ENCODE measurements around the gene MRC2. TPM values are rescaled to one million over a fixed set of nuclear protein-coding genes. Genes with fewer than 3 reads are reported as not detected.

The MRC2 gene
- polyA plus RNA-seq, 1 of the 3 experiments (the other 2 are of a cell fraction), result 213 TPM

- H3K4me2 ChIP-seq, result no peak overlapping the region
- POLR2A ChIA-PET, result interaction anchor here (0.7 kb wide), 1 partner anchor 1022 kb away, joined by 4 read pairs; no protein-coding TSS in a partner anchor
- H3K4me1 ChIP-seq (ENCODE audit: control insufficient read depth in 1 of 2, insufficient read depth in 2 of 2, low read depth in 1 of 2, low read length in 1 of 2), result peaks cover 4 to 6% of the 10 kb centered on the region in 2 experiments; a peak in 2 of 4 replicates
- H3K36me3 ChIP-seq (replicated peaks in 1 of 2; ENCODE audit: control insufficient read depth in 1 of 2, insufficient read depth in 2 of 2, low read length in 1 of 2), result peaks cover 0 to 7% of the 10 kb centered on the region in 2 experiments
- no peak for DNase-seq
- H3K79me2 ChIP-seq (ENCODE audit: insufficient read depth), result no peaks in the 10 kb centered on the region
- peaks cover 6% of the 10 kb centered on the region for H3F3A ChIP-seq (replicated peaks; ENCODE audit: insufficient read depth)
- H3K9ac ChIP-seq, result no peak overlapping the region
- no peaks in the 10 kb centered on the region for H3K9me2 ChIP-seq
- H3K27me3 ChIP-seq (ENCODE audit: insufficient read depth), result no peaks in the 10 kb centered on the region
- TF ChIP-seq CTCF (IDR thresholded peaks at IDR 0.05) (peak; percentile 30; the same call in 1 of the 2 replicates), REST (IDR thresholded peaks at IDR 0.05; ENCODE audit: low read depth, low read length) (no peak)
- WGBS (ENCODE audit: low lambda C conversion rate), result 98% methylated on average over 3 of the region's 3 CpGs
- H4K20me1 ChIP-seq (ENCODE audit: insufficient read depth), result no peaks in the 10 kb centered on the region
- 0 out of 2 replicates have a peak, but pooled peaks cover 5% of the 10 kb centered on the region for H3K9me3 ChIP-seq
- no peak overlapping the region for H2AFZ ChIP-seq (ENCODE audit: low read depth)
- H3K4me3 ChIP-seq (ENCODE audit: low read depth in 2 of 2, low read length in 1 of 2), result no peak overlapping the region
- CTCF ChIA-PET, result interaction anchor here (0.8 to 2.3 kb wide), 8 partner anchors 9 to 523 kb away, joined by 3 to 8 read pairs (median 4); no protein-coding TSS in a partner anchor
- H3K27ac ChIP-seq (ENCODE audit: low read depth in 2 of 2, low read length in 1 of 2), result no peak overlapping the region
Observed at GRCh38 chr17:62720126-62720850, 92.8 kb downstream of the MRC2 start.

- Histone ChIP-seq H3F3A (replicated peaks; ENCODE audit: insufficient read depth) (peaks cover 9% of the 10 kb centered on the region), H3K4me2 (no peak overlapping the region), H3K9me3 (0 out of 2 replicates have a peak, but pooled peaks cover 5% of the 10 kb centered on the region), H3K9me2 (no peaks in the 10 kb centered on the region), H3K79me2 (ENCODE audit: insufficient read depth) (no peaks in the 10 kb centered on the region), H3K4me1 (ENCODE audit: control insufficient read depth in 1 of 2, insufficient read depth in 2 of 2, low read depth in 1 of 2, low read length in 1 of 2) (peaks cover 7 to 10% of the 10 kb centered on the region in 2 experiments; a peak in 2 of 4 replicates), H3K27me3 (ENCODE audit: insufficient read depth) (no peaks in the 10 kb centered on the region), H3K9ac (no peak overlapping the region), H3K27ac (ENCODE audit: low read depth in 2 of 2, low read length in 1 of 2) (no peak overlapping the region), H3K4me3 (ENCODE audit: low read depth in 2 of 2, low read length in 1 of 2) (no peak overlapping the region), H3K36me3 (replicated peaks in 1 of 2; ENCODE audit: control insufficient read depth in 1 of 2, insufficient read depth in 2 of 2, low read length in 1 of 2) (peaks cover 0 to 7% of the 10 kb centered on the region in 2 experiments), H4K20me1 (ENCODE audit: insufficient read depth) (no peaks in the 10 kb centered on the region), H2AFZ (ENCODE audit: low read depth) (no peak overlapping the region)
- no peak for TF ChIP-seq SIN3A (IDR thresholded peaks at IDR 0.05; ENCODE audit: borderline replicate concordance, low read depth, low read length)
- CTCF ChIA-PET, result interaction anchor here (0.6 to 2.2 kb wide), 8 partner anchors 11 to 684 kb away, joined by 3 to 8 read pairs (median 4); no protein-coding TSS in a partner anchor
- DNase-seq, result no peak
- POLR2A ChIA-PET, result interaction anchor here (0.5 kb wide), 1 partner anchor 88 kb away, joined by 3 read pairs; no protein-coding TSS in a partner anchor
- WGBS (ENCODE audit: low lambda C conversion rate), result 30% methylated on average over 1 of the region's 1 CpG
Observed at GRCh38 chr17:62722625-62723024, 95.2 kb downstream of the MRC2 start.

Measured in SK-N-SH (cell line).